CD4-positive, alpha-beta T cell treated with Interleukin-15 for 1 hour (primary cell): ENCODE data around the gene HNRNPR.
"Not testable (repeated sequence)": the region's sequence is repeated elsewhere in the genome, so short reads cannot be mapped to it uniquely, and the experiment has no call there.

Source experiments
- DNase-seq: peaks from one replicate; pipeline ENCODE4 v3.0.0-alpha.2; 2020

The HNRNPR gene

GRCh38 chr1:23322770-23323169 is 21.3 kb downstream of the HNRNPR start:
- no peak for DNase-seq

GRCh38 chr1:23310280-23310679 is 33.8 kb downstream of the HNRNPR start:
- DNase-seq: not testable (repeated sequence)

GRCh38 chr1:23304140-23304620 is 39.9 kb downstream of the HNRNPR start:
- DNase-seq: no peak

GRCh38 chr1:23303524-23303923 is 40.6 kb downstream of the HNRNPR start:
- DNase-seq: no peak

GRCh38 chr1:23296931-23297330 is 47.2 kb downstream of the HNRNPR start:
- DNase-seq: no peak

- no peak for DNase-seq
Observed at GRCh38 chr1:23291706-23292105, 52.4 kb downstream of the HNRNPR start.

- no peak for DNase-seq
Observed at GRCh38 chr1:23290836-23291565, 53.1 kb downstream of the HNRNPR start.

- DNase-seq: no peak
Observed at GRCh38 chr1:23288671-23289070, 55.4 kb downstream of the HNRNPR start.

GRCh38 chr1:23288201-23288600 is 55.9 kb downstream of the HNRNPR start:
- no peak for DNase-seq

- DNase-seq: no peak
Observed at GRCh38 chr1:23286401-23286800, 57.7 kb downstream of the HNRNPR start.

- DNase-seq: no peak
Observed at GRCh38 chr1:23283667-23284602, 60.1 kb downstream of the HNRNPR start.

GRCh38 chr1:23282957-23283356 is 61.1 kb downstream of the HNRNPR start:
- DNase-seq: no peak

GRCh38 chr1:23278717-23279116 is 65.4 kb downstream of the HNRNPR start:
- DNase-seq: no peak

GRCh38 chr1:23276531-23276930 is 67.6 kb downstream of the HNRNPR start:
- no peak for DNase-seq

- DNase-seq: no peak
Observed at GRCh38 chr1:23274134-23274505, 70.0 kb downstream of the HNRNPR start.

GRCh38 chr1:23273450-23274133 is 70.5 kb downstream of the HNRNPR start:
- DNase-seq: no peak

GRCh38 chr1:23263380-23263887 is 80.7 kb downstream of the HNRNPR start:
- DNase-seq: no peak

- DNase-seq: not testable (repeated sequence)
Observed at GRCh38 chr1:23258082-23258481, 86.0 kb downstream of the HNRNPR start.

- DNase-seq: not testable (repeated sequence)
Observed at GRCh38 chr1:23257371-23257770, 86.7 kb downstream of the HNRNPR start.
